ENCODE data around the gene TMEM170B.

TMEM170B gene

DNA sequence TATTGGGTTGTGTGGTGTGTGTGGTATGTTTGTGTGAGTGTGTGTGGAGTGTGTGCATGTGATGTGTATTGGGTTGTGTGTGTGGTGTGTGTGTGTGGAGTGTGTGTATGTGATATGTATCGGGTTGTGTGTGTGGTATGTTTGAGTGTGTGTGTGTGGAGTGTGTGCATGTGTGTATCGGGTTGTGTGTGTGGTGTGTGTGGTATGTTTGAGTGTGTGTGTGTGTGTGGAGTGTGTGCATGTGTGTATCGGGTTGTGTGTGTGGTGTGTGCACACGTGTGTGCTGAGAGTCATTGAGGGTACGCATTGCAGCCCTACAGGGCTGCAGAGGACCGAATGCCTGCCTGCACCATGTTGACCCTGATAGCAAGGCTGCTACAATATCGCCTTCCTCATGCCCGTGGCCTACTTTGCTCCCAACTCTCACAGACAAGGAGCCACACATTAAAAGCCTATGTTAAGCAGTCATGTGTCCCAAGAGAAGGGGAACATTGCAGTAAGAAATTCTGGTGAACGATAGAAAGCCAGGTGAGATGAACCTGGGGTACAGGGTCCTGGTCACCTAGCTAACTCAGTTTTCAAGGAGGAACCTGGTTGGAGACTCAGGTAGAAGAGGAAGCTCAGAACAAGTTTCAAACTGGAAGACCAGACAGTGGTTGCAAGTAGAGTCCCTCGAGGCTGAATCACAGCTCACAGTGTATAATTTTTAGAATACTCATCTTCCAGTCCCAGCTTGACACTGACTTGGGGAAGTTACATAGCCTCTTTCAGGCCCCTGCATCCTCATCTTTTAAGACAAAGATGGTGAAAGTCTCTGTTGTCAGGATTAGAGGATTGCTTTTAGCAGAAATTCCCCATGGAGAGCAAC is 45.7 kb upstream of the TMEM170B start:
- TF ChIP-seq ZNF70 (CRISPR knock-in tag; IDR thresholded peaks at IDR 0.05), result no peak
- no peak for TF ChIP-seq ZFP30 (CRISPR knock-in tag; IDR thresholded peaks at IDR 0.05)
- TF ChIP-seq ZC3H10 (CRISPR knock-in tag; IDR thresholded peaks at IDR 0.05), result no peak
- TF ChIP-seq ARNTL (CRISPR knock-in tag; IDR thresholded peaks at IDR 0.05; ENCODE audit: borderline replicate concordance, low read depth), result no peak
- TF ChIP-seq, protein P1, sequence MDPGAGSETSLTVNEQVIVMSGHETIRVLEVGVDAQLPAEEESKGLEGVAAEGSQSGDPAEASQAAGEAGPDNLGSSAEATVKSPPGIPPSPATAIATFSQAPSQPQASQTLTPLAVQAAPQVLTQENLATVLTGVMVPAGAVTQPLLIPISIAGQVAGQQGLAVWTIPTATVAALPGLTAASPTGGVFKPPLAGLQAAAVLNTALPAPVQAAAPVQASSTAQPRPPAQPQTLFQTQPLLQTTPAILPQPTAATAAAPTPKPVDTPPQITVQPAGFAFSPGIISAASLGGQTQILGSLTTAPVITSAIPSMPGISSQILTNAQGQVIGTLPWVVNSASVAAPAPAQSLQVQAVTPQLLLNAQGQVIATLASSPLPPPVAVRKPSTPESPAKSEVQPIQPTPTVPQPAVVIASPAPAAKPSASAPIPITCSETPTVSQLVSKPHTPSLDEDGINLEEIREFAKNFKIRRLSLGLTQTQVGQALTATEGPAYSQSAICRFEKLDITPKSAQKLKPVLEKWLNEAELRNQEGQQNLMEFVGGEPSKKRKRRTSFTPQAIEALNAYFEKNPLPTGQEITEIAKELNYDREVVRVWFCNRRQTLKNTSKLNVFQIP (CRISPR knock-in tag; IDR thresholded peaks at IDR 0.05; ENCODE audit: borderline replicate concordance, low read depth), result no peak
- TF ChIP-seq ZNF565 (CRISPR knock-in tag; conservative IDR thresholded peaks at IDR 0.05; ENCODE audit: low read depth), result no peak
- no peak for TF ChIP-seq TCF4 (CRISPR knock-in tag; IDR thresholded peaks at IDR 0.05; ENCODE audit: borderline replicate concordance)
- TF ChIP-seq SNAI2 (CRISPR knock-in tag; IDR thresholded peaks at IDR 0.05), result no peak
- no peak for TF ChIP-seq TOX (CRISPR knock-in tag; IDR thresholded peaks at IDR 0.05; ENCODE audit: borderline replicate concordance)
- TF ChIP-seq, protein P2, sequence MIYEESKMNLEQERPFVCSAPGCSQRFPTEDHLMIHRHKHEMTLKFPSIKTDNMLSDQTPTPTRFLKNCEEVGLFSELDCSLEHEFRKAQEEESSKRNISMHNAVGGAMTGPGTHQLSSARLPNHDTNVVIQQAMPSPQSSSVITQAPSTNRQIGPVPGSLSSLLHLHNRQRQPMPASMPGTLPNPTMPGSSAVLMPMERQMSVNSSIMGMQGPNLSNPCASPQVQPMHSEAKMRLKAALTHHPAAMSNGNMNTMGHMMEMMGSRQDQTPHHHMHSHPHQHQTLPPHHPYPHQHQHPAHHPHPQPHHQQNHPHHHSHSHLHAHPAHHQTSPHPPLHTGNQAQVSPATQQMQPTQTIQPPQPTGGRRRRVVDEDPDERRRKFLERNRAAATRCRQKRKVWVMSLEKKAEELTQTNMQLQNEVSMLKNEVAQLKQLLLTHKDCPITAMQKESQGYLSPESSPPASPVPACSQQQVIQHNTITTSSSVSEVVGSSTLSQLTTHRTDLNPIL (CRISPR knock-in tag; IDR thresholded peaks at IDR 0.05; ENCODE audit: low read depth), result no peak
- TF ChIP-seq GLIS3 (CRISPR knock-in tag; IDR thresholded peaks at IDR 0.05), result no peak
- TF ChIP-seq ZFP3 (CRISPR knock-in tag; IDR thresholded peaks at IDR 0.05), result no peak
- no peak for TF ChIP-seq PPARA (CRISPR knock-in tag; IDR thresholded peaks at IDR 0.05; ENCODE audit: borderline replicate concordance)
- TF ChIP-seq ESRRG (CRISPR knock-in tag; IDR thresholded peaks at IDR 0.05), result no peak
- TF ChIP-seq, protein P3, sequence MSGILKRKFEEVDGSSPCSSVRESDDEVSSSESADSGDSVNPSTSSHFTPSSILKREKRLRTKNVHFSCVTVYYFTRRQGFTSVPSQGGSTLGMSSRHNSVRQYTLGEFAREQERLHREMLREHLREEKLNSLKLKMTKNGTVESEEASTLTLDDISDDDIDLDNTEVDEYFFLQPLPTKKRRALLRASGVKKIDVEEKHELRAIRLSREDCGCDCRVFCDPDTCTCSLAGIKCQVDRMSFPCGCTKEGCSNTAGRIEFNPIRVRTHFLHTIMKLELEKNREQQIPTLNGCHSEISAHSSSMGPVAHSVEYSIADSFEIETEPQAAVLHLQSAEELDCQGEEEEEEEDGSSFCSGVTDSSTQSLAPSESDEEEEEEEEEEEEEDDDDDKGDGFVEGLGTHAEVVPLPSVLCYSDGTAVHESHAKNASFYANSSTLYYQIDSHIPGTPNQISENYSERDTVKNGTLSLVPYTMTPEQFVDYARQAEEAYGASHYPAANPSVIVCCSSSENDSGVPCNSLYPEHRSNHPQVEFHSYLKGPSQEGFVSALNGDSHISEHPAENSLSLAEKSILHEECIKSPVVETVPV (CRISPR knock-in tag; IDR thresholded peaks at IDR 0.05), result no peak
- TF ChIP-seq, protein P4, sequence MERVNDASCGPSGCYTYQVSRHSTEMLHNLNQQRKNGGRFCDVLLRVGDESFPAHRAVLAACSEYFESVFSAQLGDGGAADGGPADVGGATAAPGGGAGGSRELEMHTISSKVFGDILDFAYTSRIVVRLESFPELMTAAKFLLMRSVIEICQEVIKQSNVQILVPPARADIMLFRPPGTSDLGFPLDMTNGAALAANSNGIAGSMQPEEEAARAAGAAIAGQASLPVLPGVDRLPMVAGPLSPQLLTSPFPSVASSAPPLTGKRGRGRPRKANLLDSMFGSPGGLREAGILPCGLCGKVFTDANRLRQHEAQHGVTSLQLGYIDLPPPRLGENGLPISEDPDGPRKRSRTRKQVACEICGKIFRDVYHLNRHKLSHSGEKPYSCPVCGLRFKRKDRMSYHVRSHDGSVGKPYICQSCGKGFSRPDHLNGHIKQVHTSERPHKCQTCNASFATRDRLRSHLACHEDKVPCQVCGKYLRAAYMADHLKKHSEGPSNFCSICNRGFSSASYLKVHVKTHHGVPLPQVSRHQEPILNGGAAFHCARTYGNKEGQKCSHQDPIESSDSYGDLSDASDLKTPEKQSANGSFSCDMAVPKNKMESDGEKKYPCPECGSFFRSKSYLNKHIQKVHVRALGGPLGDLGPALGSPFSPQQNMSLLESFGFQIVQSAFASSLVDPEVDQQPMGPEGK (CRISPR knock-in tag; IDR thresholded peaks at IDR 0.05; ENCODE audit: borderline replicate concordance), result no peak
- TF ChIP-seq OSR1 (CRISPR knock-in tag; IDR thresholded peaks at IDR 0.05), result no peak
- no peak for TF ChIP-seq BACH2 (CRISPR knock-in tag; IDR thresholded peaks at IDR 0.05; ENCODE audit: borderline replicate concordance)
- no peak for TF ChIP-seq ZNF8 (CRISPR knock-in tag; IDR thresholded peaks at IDR 0.05)

DNA sequence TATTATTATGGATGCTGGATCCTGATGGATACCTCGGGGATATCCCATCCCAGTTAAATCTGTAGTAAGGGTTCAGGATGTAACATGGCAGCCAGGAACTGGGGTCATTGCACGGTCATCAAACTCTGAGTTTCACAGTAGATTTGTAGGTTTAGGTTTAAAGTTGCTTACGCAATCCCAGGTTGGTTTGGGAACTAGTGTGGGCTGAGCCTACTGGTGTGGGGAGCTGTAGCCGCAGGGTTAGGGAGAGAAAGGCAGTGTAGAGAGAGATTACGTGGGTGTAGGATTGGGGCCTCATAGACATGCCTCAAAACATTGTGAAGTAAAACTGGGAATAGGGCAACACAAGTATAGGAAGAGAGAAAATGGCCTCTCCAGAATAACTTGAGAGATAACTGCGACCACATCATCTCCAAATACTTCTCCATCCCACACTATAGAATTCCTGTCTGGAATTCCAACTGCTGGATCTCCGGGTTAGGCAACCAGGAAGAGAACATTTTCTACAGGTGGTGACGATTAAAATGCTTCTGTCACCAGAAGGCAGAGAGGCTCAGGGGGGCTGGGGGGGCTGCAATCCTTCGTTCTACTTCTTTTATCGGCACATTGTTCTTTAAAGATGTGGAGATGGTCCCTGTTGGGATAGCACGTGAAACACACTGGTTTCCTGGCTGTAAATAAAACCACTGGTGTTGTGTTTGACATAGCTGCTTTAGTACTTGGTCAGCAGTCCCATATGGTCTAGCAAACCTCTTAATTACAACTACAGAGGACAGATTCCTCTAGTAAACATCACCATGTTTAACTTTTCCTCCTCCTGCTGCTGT is 44.9 kb upstream of the TMEM170B start:
- TF ChIP-seq RARB (CRISPR knock-in tag; IDR thresholded peaks at IDR 0.05) (no peak), ISL1 (CRISPR knock-in tag; IDR thresholded peaks at IDR 0.05) (no peak), ZNF565 (CRISPR knock-in tag; conservative IDR thresholded peaks at IDR 0.05; ENCODE audit: low read depth) (no peak), ZNF70 (CRISPR knock-in tag; IDR thresholded peaks at IDR 0.05) (no peak), PPARA (CRISPR knock-in tag; IDR thresholded peaks at IDR 0.05; ENCODE audit: borderline replicate concordance) (no peak), SNAI2 (CRISPR knock-in tag; IDR thresholded peaks at IDR 0.05) (no peak), ARNTL (CRISPR knock-in tag; IDR thresholded peaks at IDR 0.05; ENCODE audit: borderline replicate concordance, low read depth) (no peak), ZFP3 (CRISPR knock-in tag; IDR thresholded peaks at IDR 0.05) (no peak), ZC3H10 (CRISPR knock-in tag; IDR thresholded peaks at IDR 0.05) (no peak), ESRRG (CRISPR knock-in tag; IDR thresholded peaks at IDR 0.05) (no peak), BACH2 (CRISPR knock-in tag; IDR thresholded peaks at IDR 0.05; ENCODE audit: borderline replicate concordance) (no peak), ZFP30 (CRISPR knock-in tag; IDR thresholded peaks at IDR 0.05) (no peak), OSR1 (CRISPR knock-in tag; IDR thresholded peaks at IDR 0.05) (no peak), CSDC2 (CRISPR knock-in tag; IDR thresholded peaks at IDR 0.05) (no peak)
- TF ChIP-seq, protein P5, sequence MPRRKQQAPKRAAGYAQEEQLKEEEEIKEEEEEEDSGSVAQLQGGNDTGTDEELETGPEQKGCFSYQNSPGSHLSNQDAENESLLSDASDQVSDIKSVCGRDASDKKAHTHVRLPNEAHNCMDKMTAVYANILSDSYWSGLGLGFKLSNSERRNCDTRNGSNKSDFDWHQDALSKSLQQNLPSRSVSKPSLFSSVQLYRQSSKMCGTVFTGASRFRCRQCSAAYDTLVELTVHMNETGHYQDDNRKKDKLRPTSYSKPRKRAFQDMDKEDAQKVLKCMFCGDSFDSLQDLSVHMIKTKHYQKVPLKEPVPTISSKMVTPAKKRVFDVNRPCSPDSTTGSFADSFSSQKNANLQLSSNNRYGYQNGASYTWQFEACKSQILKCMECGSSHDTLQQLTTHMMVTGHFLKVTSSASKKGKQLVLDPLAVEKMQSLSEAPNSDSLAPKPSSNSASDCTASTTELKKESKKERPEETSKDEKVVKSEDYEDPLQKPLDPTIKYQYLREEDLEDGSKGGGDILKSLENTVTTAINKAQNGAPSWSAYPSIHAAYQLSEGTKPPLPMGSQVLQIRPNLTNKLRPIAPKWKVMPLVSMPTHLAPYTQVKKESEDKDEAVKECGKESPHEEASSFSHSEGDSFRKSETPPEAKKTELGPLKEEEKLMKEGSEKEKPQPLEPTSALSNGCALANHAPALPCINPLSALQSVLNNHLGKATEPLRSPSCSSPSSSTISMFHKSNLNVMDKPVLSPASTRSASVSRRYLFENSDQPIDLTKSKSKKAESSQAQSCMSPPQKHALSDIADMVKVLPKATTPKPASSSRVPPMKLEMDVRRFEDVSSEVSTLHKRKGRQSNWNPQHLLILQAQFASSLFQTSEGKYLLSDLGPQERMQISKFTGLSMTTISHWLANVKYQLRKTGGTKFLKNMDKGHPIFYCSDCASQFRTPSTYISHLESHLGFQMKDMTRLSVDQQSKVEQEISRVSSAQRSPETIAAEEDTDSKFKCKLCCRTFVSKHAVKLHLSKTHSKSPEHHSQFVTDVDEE (CRISPR knock-in tag; IDR thresholded peaks at IDR 0.05), result no peak
- TF ChIP-seq, protein P3 (CRISPR knock-in tag; IDR thresholded peaks at IDR 0.05), result no peak
- no peak for ATAC-seq

More for the DNA sequence above, 45.7 kb upstream of the TMEM170B start:
- no peak for ATAC-seq
